RCC 7860 (cell line): ENCODE measurements around the gene ASTN2.
"Not testable (repeated sequence)": the region's sequence is repeated elsewhere in the genome, so short reads cannot be mapped to it uniquely, and the experiment has no call there.

Source experiments
- DNase-seq: peaks from one replicate; pipeline ENCODE4 v3.0.0-alpha.2; 2015; ENCODE audit warnings: low spot score
- FAIRE-seq: peaks from 2 replicates; lab custom pipeline; 2012; peaks lifted over from hg19 to GRCh38; lab: Jason Lieb, UNC

ASTN2 gene

GRCh38 chr9:116900007-116900367, 514.9 kb downstream of the ASTN2 start:
- DNase-seq (no peak), FAIRE-seq (no peak)

- DNase-seq (peak; percentile 98), FAIRE-seq (peak; percentile 93)
These were observed 515.4 kb downstream of the ASTN2 start for GRCh38 chr9:116899337-116900006.

GRCh38 chr9:116898131-116898530, 516.7 kb downstream of the ASTN2 start:
- DNase-seq, FAIRE-seq: not testable (repeated sequence)

- no peak for FAIRE-seq
These were observed 517.7 kb downstream of the ASTN2 start for GRCh38 chr9:116897201-116897600.

DNA sequence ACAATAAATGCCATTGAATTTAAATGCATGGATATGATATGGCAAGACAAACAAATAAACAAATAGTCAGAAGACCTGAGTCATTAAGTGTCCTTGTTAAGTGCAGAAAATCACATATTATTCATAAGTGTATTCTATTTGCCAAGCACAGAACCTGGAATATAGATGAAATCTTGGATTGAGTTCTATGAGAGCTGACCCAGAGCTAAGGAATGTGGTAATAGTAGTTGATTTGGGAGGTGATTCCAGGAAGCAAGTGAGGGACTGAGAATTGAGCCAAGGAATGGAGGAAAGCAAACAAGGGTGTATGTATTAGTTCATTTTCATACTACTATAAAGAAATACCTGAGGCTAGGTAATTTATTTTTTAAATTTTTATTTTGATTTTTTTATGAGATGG, 518.9 kb downstream of the ASTN2 start:
- DNase-seq (no peak), FAIRE-seq (no peak)

More at GRCh38 chr9:116897201-116897600, 517.7 kb downstream of the ASTN2 start:
- no peak for DNase-seq

- DNase-seq (no peak), FAIRE-seq (no peak)
These were observed 523.4 kb downstream of the ASTN2 start for GRCh38 chr9:116891424-116891823.

GRCh38 chr9:116888476-116888875, 526.4 kb downstream of the ASTN2 start:
- DNase-seq, FAIRE-seq: not testable (repeated sequence)

GRCh38 chr9:116888066-116888465, 526.8 kb downstream of the ASTN2 start:
- FAIRE-seq, result no peak
- DNase-seq, result no peak

DNA sequence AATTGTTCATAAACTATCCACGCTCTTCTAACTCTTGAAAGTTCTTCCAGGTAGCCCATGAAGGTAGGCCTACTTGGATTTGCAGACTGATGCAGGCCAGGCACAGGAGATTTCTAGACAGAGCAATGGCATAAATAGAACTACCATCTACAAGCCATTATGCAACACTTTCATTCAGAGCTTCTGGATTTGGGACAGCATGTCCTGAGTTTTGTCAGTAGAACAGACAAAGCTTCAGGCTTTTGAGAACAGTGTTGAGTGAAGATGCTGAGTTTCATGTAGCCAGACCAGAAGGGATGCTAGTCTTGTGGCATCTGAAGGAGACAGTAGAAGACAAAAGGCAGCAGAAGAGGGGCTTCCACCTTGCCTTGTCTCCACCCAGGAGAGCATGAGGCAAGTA, 531.2 kb downstream of the ASTN2 start:
- FAIRE-seq (no peak), DNase-seq (no peak)

GRCh38 chr9:116877072-116877471, 537.8 kb downstream of the ASTN2 start:
- FAIRE-seq (no peak), DNase-seq (no peak)

DNA sequence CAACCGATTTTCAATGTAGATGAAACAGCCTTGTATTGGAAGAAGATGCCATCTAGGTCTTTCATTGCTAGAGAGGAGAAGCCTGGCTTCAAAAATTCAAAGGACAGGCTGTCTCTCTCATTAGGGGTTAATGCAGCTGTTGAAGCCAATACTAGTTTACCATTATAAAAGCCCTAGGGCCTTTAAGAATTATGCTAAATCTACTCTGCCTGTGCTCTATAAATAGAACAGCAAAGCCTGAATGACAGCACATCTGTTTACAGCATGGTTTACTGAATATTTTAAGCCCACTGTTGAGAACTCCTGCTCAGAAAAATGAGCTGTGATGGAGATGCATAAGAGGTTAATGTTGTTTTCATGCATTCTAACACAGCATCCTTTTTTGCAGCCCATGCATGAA, 539.3 kb downstream of the ASTN2 start:
- no peak for FAIRE-seq
- DNase-seq, result no peak

DNA sequence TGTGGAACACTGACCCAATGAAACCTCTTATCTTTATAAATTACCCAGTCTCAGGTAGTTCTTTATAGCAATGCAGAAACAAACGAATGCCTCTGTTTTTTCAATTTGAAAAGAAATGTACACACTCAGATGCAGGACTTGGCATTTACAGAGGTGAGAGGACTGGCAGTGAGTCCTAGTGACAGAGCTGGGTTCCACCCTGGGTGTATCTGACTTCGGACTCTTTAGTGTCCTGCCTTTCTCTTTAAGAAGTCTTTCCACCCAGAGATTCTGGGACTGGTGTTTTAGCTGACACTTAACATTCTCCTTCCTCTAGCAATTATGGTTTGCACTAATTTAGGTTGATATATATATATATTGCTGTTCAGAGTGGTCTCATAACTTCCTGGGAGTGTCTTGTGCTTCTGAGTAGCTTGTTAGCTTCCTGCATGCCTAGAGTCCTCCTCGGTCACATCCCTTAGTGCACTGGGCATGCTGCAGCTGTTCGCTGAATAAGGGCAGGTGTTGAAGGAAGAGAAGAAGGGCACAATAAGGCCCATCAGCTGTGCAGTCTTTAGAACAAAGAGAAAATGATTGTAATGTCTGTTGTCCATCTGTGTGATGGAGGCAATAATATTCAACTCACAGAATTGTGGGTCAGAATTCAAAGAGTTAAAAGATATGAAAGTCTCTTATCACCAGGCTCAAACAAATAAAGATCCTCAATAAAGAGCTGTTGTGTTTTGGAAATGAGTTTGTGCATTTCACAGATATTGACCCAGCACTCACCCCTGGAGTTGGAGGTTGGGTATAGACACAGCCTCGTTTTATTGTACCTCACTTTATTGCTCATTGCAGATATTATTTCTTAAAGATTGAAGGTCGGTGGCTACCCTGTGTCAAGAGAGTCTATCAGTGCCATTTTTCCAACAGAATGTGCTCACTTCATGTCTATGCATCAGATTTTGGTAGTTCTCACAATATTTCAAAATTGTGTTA, 540.6 kb downstream of the ASTN2 start:
- no peak for DNase-seq
- no peak for FAIRE-seq

- FAIRE-seq, result no peak
- DNase-seq, result no peak
These were observed 541.4 kb downstream of the ASTN2 start for GRCh38 chr9:116873491-116873890.

DNA sequence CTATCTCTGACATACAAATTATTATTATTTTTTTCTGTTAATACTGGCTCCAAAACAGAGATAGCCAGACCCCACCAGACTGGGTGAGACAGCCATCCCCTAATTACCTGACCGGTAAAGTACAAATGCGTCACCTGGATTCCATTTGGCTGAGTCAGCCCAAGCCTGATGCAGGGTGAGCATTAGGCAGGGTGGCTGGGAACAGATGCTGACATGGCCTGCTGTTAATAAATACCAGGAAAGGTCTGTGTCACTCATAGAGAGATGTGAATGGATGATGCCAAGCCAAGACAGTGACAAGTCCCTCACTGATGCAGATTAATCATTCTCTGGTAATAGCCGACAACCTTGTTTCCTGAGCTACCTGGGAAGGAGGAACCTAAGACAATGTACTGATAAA, 544.3 kb downstream of the ASTN2 start:
- FAIRE-seq (peak; percentile 99), DNase-seq (peak; percentile 100)

- DNase-seq (peak; percentile 92), FAIRE-seq (peak; percentile 96)
These were observed 546.7 kb downstream of the ASTN2 start for GRCh38 chr9:116868201-116868600.

- FAIRE-seq (no peak), DNase-seq (no peak)
These were observed 553.5 kb downstream of the ASTN2 start for GRCh38 chr9:116861321-116861720.

DNA sequence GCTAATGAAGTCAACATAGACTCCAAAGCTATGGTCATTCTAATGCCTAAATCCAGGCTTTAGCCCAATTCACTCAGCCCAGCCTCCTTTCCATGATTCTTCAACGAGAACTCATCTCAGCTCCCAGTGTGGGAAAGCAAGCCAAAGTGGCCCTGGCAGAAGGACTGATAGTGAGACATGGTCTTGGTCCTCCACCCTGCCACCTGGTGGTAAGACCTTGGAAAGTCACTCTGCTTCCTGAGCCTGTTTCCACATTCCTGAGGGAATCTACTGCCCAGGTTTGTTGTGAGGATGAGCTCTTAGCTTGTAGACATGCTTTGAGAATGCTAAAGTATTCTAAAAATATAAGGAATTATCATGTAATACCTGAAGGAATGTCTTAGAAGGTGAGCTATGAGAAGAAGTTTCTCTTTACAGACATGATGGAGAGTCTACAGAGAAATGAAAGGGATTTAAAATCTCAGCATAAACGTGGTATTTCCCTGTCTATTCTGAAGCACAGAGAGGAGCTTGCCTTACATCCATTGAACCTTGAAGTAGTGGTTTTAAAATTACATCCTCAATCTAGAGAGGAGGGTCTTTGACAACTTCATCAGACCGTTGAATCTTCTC, 554.2 kb downstream of the ASTN2 start:
- DNase-seq (peak; percentile 59), FAIRE-seq (peak; percentile 75)

DNA sequence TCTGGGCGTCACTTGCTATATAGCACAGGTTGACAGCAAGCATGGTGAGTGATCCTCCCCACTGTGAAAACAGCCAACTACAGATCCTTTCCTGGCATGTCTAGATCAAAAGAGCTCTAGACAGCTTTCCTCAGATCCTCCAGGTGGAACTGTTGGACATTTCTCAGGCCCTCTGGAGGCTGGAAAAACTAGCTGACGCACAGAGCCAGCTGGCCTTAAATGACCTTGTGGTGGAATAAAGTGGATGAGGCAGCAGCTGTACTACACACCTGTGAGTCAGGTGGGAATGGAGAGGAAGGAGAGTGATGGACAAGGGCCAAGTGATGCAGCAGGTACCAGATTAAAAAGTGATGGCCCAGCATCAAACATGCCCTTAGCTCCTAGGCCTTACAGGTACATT, 555.1 kb downstream of the ASTN2 start:
- FAIRE-seq, result no peak
- no peak for DNase-seq

DNA sequence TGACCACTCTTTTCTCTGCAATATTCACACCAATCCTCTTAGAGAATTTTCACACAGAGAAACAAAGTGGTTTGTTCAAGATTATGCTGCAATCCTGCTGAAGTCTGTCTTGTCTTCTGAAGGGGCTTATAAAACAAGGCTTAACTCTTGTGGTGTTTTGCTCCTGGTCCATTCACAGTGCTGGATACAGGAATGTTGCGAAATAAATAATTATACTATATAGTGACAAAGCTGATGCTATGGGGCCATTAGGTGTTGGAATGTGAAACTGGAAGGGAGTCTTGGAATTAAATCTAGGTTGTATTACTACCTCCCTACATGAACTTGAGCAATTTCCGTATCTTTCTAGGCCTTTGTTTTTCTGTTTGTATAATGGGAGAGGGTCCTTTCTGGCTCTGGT, 557.5 kb downstream of the ASTN2 start:
- DNase-seq (no peak), FAIRE-seq (no peak)

DNA sequence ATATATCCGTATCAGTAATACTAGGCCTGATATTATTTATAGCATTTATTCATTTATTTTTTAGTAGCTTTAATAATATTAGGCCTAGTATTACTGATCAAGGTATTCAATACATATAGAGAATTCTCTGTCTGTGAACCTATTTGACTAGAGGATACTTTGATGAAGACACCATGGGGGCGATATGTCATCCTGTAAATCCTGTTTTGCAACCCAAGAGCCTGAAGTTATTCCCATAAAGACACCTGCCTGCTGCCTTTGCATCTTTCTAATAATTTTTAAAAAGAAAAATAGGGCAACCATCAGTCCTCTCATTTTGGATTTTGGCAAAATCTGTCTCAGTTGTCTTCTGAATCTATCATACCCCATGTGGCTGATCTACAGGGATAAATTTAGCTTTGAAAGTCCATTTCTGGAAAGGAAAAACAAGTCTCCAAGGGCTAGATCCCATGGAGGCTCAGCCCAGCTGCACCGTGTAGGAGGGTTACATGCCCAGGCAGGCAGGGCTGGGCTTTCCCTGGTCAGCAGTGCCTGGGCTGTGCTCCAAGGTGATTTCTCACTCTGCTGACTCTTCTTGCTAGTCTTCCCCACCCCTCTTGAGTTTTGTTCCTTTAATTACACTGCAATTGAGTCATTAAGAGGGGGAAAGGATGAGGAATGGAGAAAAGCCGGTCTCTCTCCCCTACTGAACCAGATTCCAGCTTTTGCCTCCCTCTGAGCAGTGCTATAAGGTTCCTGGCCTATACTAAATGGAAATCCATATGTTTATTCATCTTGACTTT, 558.8 kb downstream of the ASTN2 start:
- FAIRE-seq (peak; percentile 65), DNase-seq (peak; percentile 46)

DNA sequence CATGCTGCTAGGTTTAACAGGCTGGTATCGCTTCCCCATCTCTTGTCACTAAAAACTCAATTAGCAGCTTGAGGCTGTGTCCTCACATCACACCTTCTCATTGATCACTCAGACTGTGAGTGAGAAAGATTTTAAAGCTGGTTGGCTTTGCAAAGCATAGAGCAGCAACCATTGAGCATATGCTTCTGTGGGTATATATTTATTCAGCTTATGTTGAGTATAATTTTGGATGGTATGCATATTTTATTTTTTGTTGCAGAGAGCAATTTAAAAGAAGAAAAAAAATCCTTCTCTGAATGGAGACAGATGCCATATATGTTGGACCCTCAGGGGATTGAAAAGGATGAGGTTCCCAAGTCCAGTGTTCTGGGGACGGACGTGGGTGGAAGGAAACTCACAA, 565.1 kb downstream of the ASTN2 start:
- FAIRE-seq, result no peak
- no peak for DNase-seq
